HCT116 (cell line): ENCODE results near the gene CIITA. TPM values are rescaled to one million over a fixed set of nuclear protein-coding genes. Genes with fewer than 3 reads are reported as not detected.

Experiments
- ATAC-seq: fragments of 200-7000 bp; cut with Tn5 transposase; 2 replicates; pipeline ENCODE4 v1.9.1; 2020; ENCODE audit warnings: mild to moderate bottlenecking, moderate library complexity
- Bru-seq: library from RNA; stranded (reverse); fragments of 400-500 nt; gene quantifications from one replicate; lab custom pipeline; 2021; lab: Mats Ljungman, UMichigan
- BruChase-seq, 2 experiments: library from RNA; stranded (reverse); fragments of 400-500 nt; gene quantifications; one replicate each; lab custom pipeline; 2021; lab: Mats Ljungman, UMichigan
- BruUV-seq: library from RNA; stranded (reverse); fragments of 400-500 nt; replicated peaks from 2 replicates; lab custom pipeline; 2021; lab: Mats Ljungman, UMichigan
- CTCF ChIA-PET: fragments of 300-600 bp; sonication (Branson Sonifier 250); formaldehyde crosslinking; loops from one replicate; lab custom pipeline; 2021; ENCODE audit warnings: antibody characterized with exemption; lab: Charles Lee
- POLR2A ChIA-PET: fragments of 300-600, 350-600 bp; sonication (Branson Sonifier 250); formaldehyde crosslinking; loops from one replicate; lab custom pipeline; 2021; ENCODE audit warnings: antibody characterized with exemption; lab: Charles Lee
- RAD21 ChIA-PET, 2 experiments: fragments of 300-600 bp; sonication (Branson Sonifier 250); formaldehyde crosslinking; loops; one replicate each; lab custom pipeline; 2023; ENCODE audit warnings: low total read pairs in 2 of 2; ENCODE audit not compliant: uncharacterized antibody in 2 of 2, unreplicated experiment in 2 of 2, low non-redundant PET in 1 of 2; lab: Charles Lee
- DNase-seq: peaks from one replicate; pipeline ENCODE4 v3.0.0-alpha.2; 2010; ENCODE audit warnings: low read depth, low spot score
- H2AFZ ChIP-seq: fragments of 200-600 bp; shearing (Covaris generic), sonication (generic); 2 replicates; pipeline ENCODE4 v1.6.1; 2017; ENCODE audit warnings: low read depth, mixed run types, mixed read lengths, antibody characterized with exemption, low read length; ENCODE audit not compliant: poor library complexity, severe bottlenecking
- H3K27ac ChIP-seq: 2 replicates; pipeline ENCODE4 v1.5.1; 2012; ENCODE audit warnings: low read depth, low read length
- H3K27me3 ChIP-seq: fragments of 200-600 bp; sonication (generic); 2 replicates; pipeline ENCODE4 v1.6.1; 2016; ENCODE audit warnings: mixed run types, low read length, mixed read lengths; ENCODE audit not compliant: insufficient read depth
- H3K36me3 ChIP-seq, 2 experiments: fragments of 200-500 bp in 1 of 2; fragments of 200-600 bp in 1 of 2; sonication (Bioruptor generic) in 1 of 2; sonication (generic) in 1 of 2; 2 replicates each; pipeline versions ENCODE4 v1.5.1 to v1.6.1; 2014 to 2016; ENCODE audit warnings: low read length in 2 of 2, inconsistent platforms in 1 of 2, mixed read lengths in 1 of 2, mixed run types in 1 of 2; ENCODE audit not compliant: insufficient read depth in 2 of 2, control insufficient read depth in 1 of 2
- H3K4me1 ChIP-seq, 2 experiments: fragments of 200-600 bp in 1 of 2; sonication (generic) in 1 of 2; 2 replicates each; pipeline versions ENCODE4 v1.5.1 to v1.6.1; 2012 to 2017; ENCODE audit warnings: low read length in 2 of 2, inconsistent platforms in 1 of 2, mild to moderate bottlenecking in 1 of 2, mixed read lengths in 1 of 2, mixed run types in 1 of 2, moderate library complexity in 1 of 2; ENCODE audit not compliant: insufficient read depth in 2 of 2, control insufficient read depth in 1 of 2
- H3K4me2 ChIP-seq: fragments of 200-600 bp; sonication (generic); 2 replicates; pipeline ENCODE4 v1.6.1; 2017; ENCODE audit warnings: mixed run types, low read length, mixed read lengths
- H3K4me3 ChIP-seq, 2 experiments: fragments of 200-600 bp in 1 of 2; sonication (generic) in 1 of 2; replicated peaks in 1 of 2; 2 replicates each; pipeline ENCODE4 v1.5.1; 2011 to 2016; ENCODE audit warnings: low read length in 2 of 2, control low read depth in 1 of 2, low read depth in 1 of 2, mild to moderate bottlenecking in 1 of 2, mixed read lengths in 1 of 2, mixed run types in 1 of 2
- H3K79me2 ChIP-seq: fragments of 200-600 bp; sonication (generic); 2 replicates; pipeline ENCODE4 v1.6.1; 2017; ENCODE audit warnings: mild to moderate bottlenecking, mixed run types, low read length, moderate library complexity, mixed read lengths; ENCODE audit not compliant: insufficient read depth
- H3K9ac ChIP-seq: fragments of 200-600 bp; sonication (generic); 2 replicates; pipeline ENCODE4 v1.6.1; 2016; ENCODE audit warnings: low read length, mixed read lengths
- H3K9me2 ChIP-seq: fragments of 200-600 bp; sonication (generic), shearing (Covaris generic); 2 replicates; pipeline ENCODE4 v1.6.1; 2017; ENCODE audit warnings: mixed run types, mild to moderate bottlenecking, moderate library complexity; ENCODE audit not compliant: insufficient read depth
- H3K9me3 ChIP-seq, 2 experiments: fragments of 200-500 bp in 1 of 2; fragments of 200-600 bp in 1 of 2; sonication (Bioruptor generic) in 1 of 2; sonication (generic) in 1 of 2; 2 replicates each; pipeline ENCODE4 v1.6.1; 2014 to 2017; ENCODE audit warnings: low read length in 2 of 2, mixed read lengths in 2 of 2, inconsistent platforms in 1 of 2, low read depth in 1 of 2, mild to moderate bottlenecking in 1 of 2, mixed run types in 1 of 2, moderate library complexity in 1 of 2; ENCODE audit not compliant: control insufficient read depth in 1 of 2, insufficient read depth in 1 of 2
- H4K20me1 ChIP-seq: fragments of 200-600 bp; sonication (generic), shearing (Covaris generic); 2 replicates; pipeline ENCODE4 v1.6.1; 2017; ENCODE audit warnings: mixed run types, mild to moderate bottlenecking, moderate library complexity; ENCODE audit not compliant: insufficient read depth
- ATF3 ChIP-seq: IDR thresholded peaks from 2 replicates; pipeline ENCODE4 v1.6.1; 2012
- CBX3 ChIP-seq: IDR thresholded peaks from 2 replicates; pipeline ENCODE4 v1.6.1; 2012; ENCODE audit warnings: low read depth
- CEBPB ChIP-seq: IDR thresholded peaks from 2 replicates; pipeline ENCODE4 v1.6.1; 2012; ENCODE audit warnings: low read depth
- EGR1 ChIP-seq: IDR thresholded peaks from 2 replicates; pipeline ENCODE4 v1.6.1; 2012; ENCODE audit warnings: low read depth
- ELF1 ChIP-seq: IDR thresholded peaks from 2 replicates; pipeline ENCODE4 v1.6.1; 2012; ENCODE audit warnings: low read depth, borderline replicate concordance
- POLR2AphosphoS5 ChIP-seq: IDR thresholded peaks from 2 replicates; pipeline ENCODE4 v1.6.1; 2011; ENCODE audit warnings: mild to moderate bottlenecking, low read depth, low read length, moderate library complexity
- RAD21 ChIP-seq: IDR thresholded peaks from 2 replicates; pipeline ENCODE4 v1.6.1; 2012; ENCODE audit warnings: low read depth, mild to moderate bottlenecking
- SP1 ChIP-seq: IDR thresholded peaks from 2 replicates; pipeline ENCODE4 v1.6.1; 2012; ENCODE audit warnings: low read depth
- SRF ChIP-seq: IDR thresholded peaks from 2 replicates; pipeline ENCODE4 v1.6.1; 2012; ENCODE audit warnings: low read depth
- TCF7L2 ChIP-seq: IDR thresholded peaks from 2 replicates; pipeline ENCODE4 v1.7.0; 2011; ENCODE audit warnings: borderline replicate concordance, inconsistent platforms; ENCODE audit not compliant: insufficient read depth, insufficient read length; ENCODE audit errors: extremely low read depth
- YY1 ChIP-seq: IDR thresholded peaks from 2 replicates; pipeline ENCODE4 v1.6.1; 2011; ENCODE audit warnings: low read length, low read depth, moderate library complexity, mild to moderate bottlenecking; ENCODE audit not compliant: insufficient replicate concordance; ENCODE audit errors: extremely low read depth
- ZFX ChIP-seq: fragments of 450-650 bp; IDR thresholded peaks from 2 replicates; pipeline ENCODE4 v1.6.1; 2017
- ZNF274 ChIP-seq: fragments of 200-500 bp; sonication (Bioruptor generic); IDR thresholded peaks from 2 replicates; pipeline ENCODE4 v1.6.1; 2014; ENCODE audit warnings: mild to moderate bottlenecking, low read depth, low read length, inconsistent platforms
- intact Hi-C: fragments of 100-400 bp; cut with micrococcal nuclease; formaldehyde crosslinking; loops from 2 replicates; pipeline ENCODE4 v1.10.0; 2022
- long read RNA-seq: library from polyadenylated mRNA; unstranded; transcript quantifications from one replicate; pipeline ENCODE4 v2.0.0, GENCODE V29; 2021; ENCODE audit not compliant: unreplicated experiment
- polyA plus RNA-seq: library from polyadenylated mRNA; unstranded; fragments of >200 nt; gene quantifications from 2 replicates; pipeline ENCODE4 v1.2.1, GENCODE V29; 2012; ENCODE audit warnings: missing spikeins
- total RNA-seq: library from RNA; stranded (reverse); gene quantifications from one replicate; pipeline ENCODE4 v1.2.1, GENCODE V29; 2021; ENCODE audit not compliant: unreplicated experiment

Gene CIITA
- total RNA-seq, result 0.25 TPM
- 0.14 and 0.21 TPM in 2 replicates for polyA plus RNA-seq
- Bru-seq, nascent RNA, result percentile 7 among the genes with signal in this experiment
- percentile 2 among the genes with signal in this experiment for BruChase-seq, experiment 1, labeled RNA remaining after a 6-hour chase
- percentile 6 among the genes with signal in this experiment for BruChase-seq, experiment 2, labeled RNA remaining after a 2-hour chase
- long read RNA-seq, result 0 reads

- no peak within 1 kb of the TSS for H3K4me3 ChIP-seq
- CTCF ChIA-PET, result no interaction called here
- H3K4me2 ChIP-seq, result peak within 1 kb of the TSS; percentile 45; the same call in 1 of the 2 replicates
- H3K9me3 ChIP-seq, result no peaks in the 10 kb centered on the region
- no peaks in the 10 kb centered on the region for H4K20me1 ChIP-seq
- H2AFZ ChIP-seq, result peak within 1 kb of the TSS; percentile 78
- DNase-seq, result peak; percentile 81
- TF ChIP-seq ZFX (no peak), TCF7L2 (peak; percentile 45), CBX3 (no peak), POLR2AphosphoS5 (0 out of 2 replicates have a peak, but pooled peaks have one; percentile 14), ZNF274 (no peak), CEBPB (no peak), RAD21 (no peak), ATF3 (no peak), SP1 (0 out of 2 replicates have a peak, but pooled peaks have one; percentile 18), SRF (no peak), EGR1 (no peak), ELF1 (no peak), YY1 (no peak)
- TF ChIP-seq, all 23 proteins: peak for 3
- peak; percentile 89 for ATAC-seq
- peaks cover 15% of the 10 kb centered on the region; the same call in 1 of the 2 replicates for H3K27me3 ChIP-seq
- H3K9ac ChIP-seq, result no peak within 1 kb of the TSS
- H3K4me1 ChIP-seq, result peaks cover 5 to 11% of the 10 kb centered on the region in 2 experiments; a peak in 3 of 4 replicates
- no peaks in the 10 kb centered on the region for H3K79me2 ChIP-seq
- no peaks in the 10 kb centered on the region for H3K9me2 ChIP-seq
- intact Hi-C loops, result loop anchor here (5.0 to 10.0 kb wide), 2 partner anchors 62 to 135 kb away; partner anchors contain the start of genes NUBP1 and TVP23A
- H3K27ac ChIP-seq, result no peak within 1 kb of the TSS
- no peaks in the 10 kb centered on the region for H3K36me3 ChIP-seq
- RAD21 ChIA-PET, result no interaction called here
- BruUV-seq, result no TSS peak
- POLR2A ChIA-PET, result no interaction called here
Measured at GRCh38 chr16:10876799-10877341, at the start of gene CIITA. CIITA (plus strand) TSS chr16:10877202; CDS start chr16:10877331, 129 bp downstream.
